IMR-90 (cell line): ENCODE measurements around the gene TNS1. TPM values are rescaled to one million over a fixed set of nuclear protein-coding genes. Genes with fewer than 3 reads are reported as not detected.

ENCODE experiments used
- ATAC-seq: fragments of 200-7000 bp; cut with Tn5 transposase; 2 replicates; pipeline ENCODE4 v1.9.1; 2020; ENCODE audit warnings: low read depth, mild to moderate bottlenecking, moderate library complexity
- BruUV-seq: library from RNA; stranded (reverse); fragments of 400-500 nt; replicated peaks from 2 replicates; lab custom pipeline; 2021; lab: Mats Ljungman, UMichigan
- CTCF ChIA-PET: fragments of 300-600 bp; formaldehyde crosslinking; extraction: SDS; loops from one replicate; lab custom pipeline; 2021; ENCODE audit warnings: antibody characterized with exemption; lab: Yijun Ruan, JAX
- POLR2A ChIA-PET: fragments of 300-600 bp; sonication (Branson Sonifier 250); formaldehyde crosslinking; loops from one replicate; lab custom pipeline; 2022; ENCODE audit warnings: antibody characterized with exemption; ENCODE audit not compliant: unreplicated experiment; lab: Charles Lee
- DNase-seq: peaks from one replicate; pipeline ENCODE4 v3.0.0; 2013
- H2AFZ ChIP-seq: replicated peaks from 2 replicates; pipeline ENCODE3; 2013; ENCODE audit warnings: low read length, mild to moderate bottlenecking; ENCODE audit not compliant: poor library complexity
- H2AK5ac ChIP-seq: 2 replicates; pipeline ENCODE4 v1.6.1; 2013; ENCODE audit warnings: low read depth, low read length, inconsistent platforms
- H2AK9ac ChIP-seq: replicated peaks from 2 replicates; pipeline ENCODE3; 2013; ENCODE audit warnings: mild to moderate bottlenecking, low read depth, low read length, moderate library complexity; ENCODE audit not compliant: poor library complexity
- H2BK120ac ChIP-seq: 2 replicates; pipeline ENCODE4 v1.6.1; 2013; ENCODE audit warnings: low read depth, low read length, inconsistent platforms
- H2BK15ac ChIP-seq: 3 replicates; pipeline ENCODE4 v1.6.1; 2013; ENCODE audit warnings: low read depth, low read length, inconsistent platforms
- H2BK20ac ChIP-seq: 2 replicates; pipeline ENCODE4 v1.6.1; 2013; ENCODE audit warnings: low read depth, mild to moderate bottlenecking, inconsistent platforms, low read length, moderate library complexity
- H2BK5ac ChIP-seq: 2 replicates; pipeline ENCODE4 v1.6.1; 2013; ENCODE audit warnings: mild to moderate bottlenecking, low read depth, low read length, inconsistent platforms; ENCODE audit not compliant: poor library complexity, severe bottlenecking
- H3K14ac ChIP-seq: replicated peaks from 2 replicates; pipeline ENCODE4 v1.6.1; 2013; ENCODE audit warnings: low read depth, low read length, inconsistent platforms
- H3K18ac ChIP-seq: 2 replicates; pipeline ENCODE4 v1.6.1; 2013; ENCODE audit warnings: low read depth, low read length, control low read depth
- H3K23ac ChIP-seq: 2 replicates; pipeline ENCODE4 v1.6.1; 2013; ENCODE audit warnings: low read depth, low read length, inconsistent platforms
- H3K27ac ChIP-seq: 2 replicates; pipeline ENCODE4 v1.5.1; 2013; ENCODE audit warnings: mild to moderate bottlenecking, control low read depth, low read length; ENCODE audit not compliant: insufficient read depth
- H3K27me3 ChIP-seq: 2 replicates; pipeline ENCODE4 v1.6.1; 2013; ENCODE audit warnings: low read length; ENCODE audit not compliant: control insufficient read depth, insufficient read depth
- H3K36me3 ChIP-seq: 2 replicates; pipeline ENCODE4 v1.6.1; 2013; ENCODE audit warnings: low read length, mixed read lengths; ENCODE audit not compliant: control insufficient read depth, insufficient read depth
- H3K4ac ChIP-seq: 2 replicates; pipeline ENCODE4 v1.6.1; 2013; ENCODE audit warnings: low read depth, low read length, inconsistent platforms
- H3K4me1 ChIP-seq: 2 replicates; pipeline ENCODE4 v1.6.1; 2013; ENCODE audit warnings: low read length, mixed read lengths; ENCODE audit not compliant: control insufficient read depth, insufficient read depth
- H3K4me2 ChIP-seq: 2 replicates; pipeline ENCODE4 v1.6.1; 2013; ENCODE audit warnings: low read depth, mild to moderate bottlenecking, control low read depth, low read length, moderate library complexity
- H3K4me3 ChIP-seq: 2 replicates; pipeline ENCODE4 v1.5.1; 2013; ENCODE audit warnings: low read depth, mild to moderate bottlenecking, control low read depth, low read length, moderate library complexity; ENCODE audit not compliant: insufficient read depth
- H3K56ac ChIP-seq: 2 replicates; pipeline ENCODE4 v1.6.1; 2013; ENCODE audit warnings: low read length, inconsistent platforms; ENCODE audit not compliant: insufficient read depth; ENCODE audit errors: extremely low read depth
- H3K79me1 ChIP-seq, 2 experiments: 2 replicates each; pipeline ENCODE4 v1.6.1; 2013; ENCODE audit warnings: low read length in 2 of 2, inconsistent platforms in 1 of 2, low read depth in 1 of 2
- H3K9ac ChIP-seq: 2 replicates; pipeline ENCODE4 v1.6.1; 2013; ENCODE audit warnings: low read depth, low read length, control low read depth
- H3K9me1 ChIP-seq: 2 replicates; pipeline ENCODE4 v1.6.1; 2013; ENCODE audit warnings: low read length, inconsistent platforms; ENCODE audit not compliant: insufficient read depth
- H3K9me3 ChIP-seq: 2 replicates; pipeline ENCODE4 v1.6.1; 2013; ENCODE audit warnings: low read length; ENCODE audit not compliant: control insufficient read depth, insufficient read depth
- H4K20me1 ChIP-seq: 2 replicates; pipeline ENCODE4 v1.6.1; 2013; ENCODE audit warnings: low read length, inconsistent platforms; ENCODE audit not compliant: insufficient read depth
- H4K5ac ChIP-seq: 2 replicates; pipeline ENCODE4 v1.6.1; 2013; ENCODE audit warnings: mild to moderate bottlenecking, low read depth, low read length, control low read depth
- H4K8ac ChIP-seq, 2 experiments: 2 replicates each; pipeline ENCODE4 v1.6.1; 2013; ENCODE audit warnings: low read depth in 2 of 2, low read length in 2 of 2, control low read depth in 1 of 2, inconsistent platforms in 1 of 2
- H4K91ac ChIP-seq: 2 replicates; pipeline ENCODE4 v1.6.1; 2013; ENCODE audit warnings: low read depth, low read length, inconsistent platforms; ENCODE audit not compliant: insufficient read depth
- MAZ ChIP-seq: IDR thresholded peaks from 2 replicates; pipeline ENCODE4 v1.6.1; 2012; ENCODE audit warnings: low read depth, mild to moderate bottlenecking, low read length, improper control_type of control experiment, moderate library complexity, borderline replicate concordance
- RCOR1 ChIP-seq: IDR thresholded peaks from 2 replicates; pipeline ENCODE4 v1.6.1; 2012; ENCODE audit warnings: mild to moderate bottlenecking, low read length, improper control_type of control experiment; ENCODE audit not compliant: insufficient replicate concordance
- WGBS, 2 experiments: methylation state at CpG; one replicate each; pipeline versions ENCODE4 v1.1.5 to v1.1.7; 2013; ENCODE audit warnings: missing lambda C conversion rate in 2 of 2; ENCODE audit not compliant: insufficient read length in 1 of 2; ENCODE audit errors: extremely low coverage in 2 of 2; 5-methylcytosine and 5-hydroxymethylcytosine counted together
- dilution Hi-C: fragments of 300-500 bp; cut with HindIII; formaldehyde crosslinking; loops from one replicate; pipeline ENCODE4 v1.14.3; 2018; ENCODE audit warnings: low sequenced_read_pairs; ENCODE audit not compliant: unreplicated experiment
- in situ Hi-C: fragments of 300-500 bp; cut with MboI; formaldehyde crosslinking; loops from 3 replicates; pipeline ENCODE4 v1.14.3; 2019; ENCODE audit warnings: low sequenced_read_pairs, inconsistent platforms, mixed read lengths
- intact Hi-C: fragments of 100-400 bp; cut with micrococcal nuclease; formaldehyde crosslinking; loops from 2 replicates; pipeline ENCODE4 v1.10.0; 2022
- polyA plus RNA-seq, 3 experiments: library from polyadenylated mRNA; depleted of rRNA; stranded (reverse); fragments of >200 nt; gene quantifications; 2 replicates each; pipeline ENCODE4 v1.2.3, GENCODE V29; 2012; ENCODE audit warnings: low replicate concordance in 1 of 3
- total RNA-seq: library from RNA; depleted of rRNA; stranded (reverse); fragments of >200 nt; gene quantifications from 2 replicates; pipeline ENCODE4 v1.2.3, GENCODE V29; 2012

Gene TNS1
- total and polyA plus RNA-seq, 2 of the 4 experiments (the other 2 are of a cell fraction) = 41.1 to 45.2 TPM

DNA sequence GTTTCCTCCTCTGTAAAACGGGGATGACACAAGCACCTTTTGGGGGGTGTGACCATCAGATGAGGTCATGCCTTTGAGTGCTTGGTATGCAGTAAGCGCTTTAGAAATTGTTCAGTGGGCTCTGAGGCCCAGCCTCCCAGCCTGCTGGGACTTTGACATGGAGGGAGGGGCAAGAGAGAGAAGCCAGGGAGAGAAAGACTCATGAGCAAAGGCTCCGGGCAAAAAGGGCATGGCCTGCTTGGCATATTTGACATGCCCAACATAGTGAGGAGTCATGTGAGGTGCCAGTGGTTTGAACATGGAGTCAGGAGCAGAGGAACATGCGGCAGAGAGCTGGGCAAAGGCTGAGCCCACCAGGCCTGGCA lies 14.0 kb downstream of the TNS1 start:
- DNase-seq (no peak), ATAC-seq (peak; percentile 50)
- TF ChIP-seq MAZ = 0 out of 2 replicates have a peak, but pooled peaks have one; percentile 3
- no peak for TF ChIP-seq RCOR1
- H4K8ac ChIP-seq = no peak overlapping the region
- H4K5ac ChIP-seq = no peak overlapping the region
- H4K20me1 ChIP-seq = peaks cover 47% of the 10 kb centered on the region
- peak overlapping the region; percentile 66 for H2BK120ac ChIP-seq
- H3K79me1 ChIP-seq = peaks cover 33 to 79% of the 10 kb centered on the region in 2 experiments
- intact Hi-C loops (loop anchor here (1.0 to 2.0 kb wide), 7 partner anchors 45 to 204 kb away; no protein-coding TSS in a partner anchor), dilution Hi-C loops (no loop called here), in situ Hi-C loops (loop anchor here (5.0 kb wide), 1 partner anchor 87 kb away; no protein-coding TSS in a partner anchor)
- ChIA-PET POLR2A (interaction anchor here (0.6 kb wide), 1 partner anchor 1293 kb away, joined by 3 read pairs; the partner anchor contains the start of gene IGFBP5), CTCF (interaction anchor here (1.0 kb wide), 1 partner anchor 48 kb away, joined by 3 read pairs; no protein-coding TSS in a partner anchor)
- H3K4ac ChIP-seq = peak overlapping the region; percentile 71
- peaks cover 22% of the 10 kb centered on the region for H3K4me1 ChIP-seq
- 75% methylated on average over 2 of the region's 4 CpGs; no CpG with 5 or more reads in 1 of the 2 experiments for WGBS, 2 experiments
- no peaks in the 10 kb centered on the region for H3K27me3 ChIP-seq
- H2BK5ac ChIP-seq = peak overlapping the region; percentile 37
- no peak overlapping the region for H3K56ac ChIP-seq
- H2AK9ac ChIP-seq = peak overlapping the region; percentile 92
- H3K27ac ChIP-seq = no peak overlapping the region
- peak overlapping the region; percentile 69 for H2AFZ ChIP-seq
- no peak overlapping the region for H3K23ac ChIP-seq
- H2BK15ac ChIP-seq = no peak overlapping the region
- no peak overlapping the region for H4K91ac ChIP-seq
- H2AK5ac ChIP-seq = peak overlapping the region; percentile 81
- no peak overlapping the region for H3K18ac ChIP-seq
- H3K36me3 ChIP-seq = peaks cover 34% of the 10 kb centered on the region
- no peak overlapping the region for H2BK20ac ChIP-seq
- H3K14ac ChIP-seq = no peak overlapping the region
- BruUV-seq = no TSS peak
- no peak overlapping the region for H3K9ac ChIP-seq
- peaks cover 18% of the 10 kb centered on the region for H3K9me1 ChIP-seq
- no peak overlapping the region for H3K4me3 ChIP-seq
- no peaks in the 10 kb centered on the region for H3K9me3 ChIP-seq
- no peak overlapping the region for H3K4me2 ChIP-seq
